Neutrophil (primary cell): ENCODE data around the gene KIF1A.

Source experiments
- H3K27ac ChIP-seq: fragments of 200-600 bp; sonication (generic); 2 replicates; pipeline ENCODE4 v1.5.1; 2016; ENCODE audit warnings: mild to moderate bottlenecking, moderate library complexity
- H3K27me3 ChIP-seq: fragments of 200-600 bp; sonication (generic); 2 replicates; pipeline ENCODE4 v1.6.0; 2016; ENCODE audit warnings: mild to moderate bottlenecking
- H3K36me3 ChIP-seq: fragments of 200-600 bp; sonication (generic); 2 replicates; pipeline ENCODE4 v1.5.1; 2017
- H3K4me1 ChIP-seq, 2 experiments: fragments of 200-600 bp in 1 of 2; sonication (generic) in 1 of 2; 1 replicate in 1 of 2; 2 replicates in 1 of 2; pipeline versions ENCODE4 v1.5.1 to v1.6.1; 2013 to 2016; ENCODE audit warnings: low read depth in 1 of 2, low read length in 1 of 2, mild to moderate bottlenecking in 1 of 2, moderate library complexity in 1 of 2; ENCODE audit not compliant: control insufficient read depth in 1 of 2, insufficient read depth in 1 of 2
- H3K4me3 ChIP-seq, 2 experiments: fragments of 200-600 bp in 1 of 2; sonication (generic) in 1 of 2; 1 replicate in 1 of 2; 2 replicates in 1 of 2; pipeline ENCODE4 v1.5.1; 2013 to 2016; ENCODE audit warnings: low read depth in 1 of 2, low read length in 1 of 2, mild to moderate bottlenecking in 1 of 2, moderate library complexity in 1 of 2
- H3K9me3 ChIP-seq: fragments of 200-600 bp; sonication (generic); 2 replicates; pipeline ENCODE4 v1.5.1; 2016
- TF ChIP-seq, protein P1 (sequence below): fragments of 200-600 bp; sonication (generic); IDR thresholded peaks from 2 replicates; pipeline ENCODE4 v1.5.1; 2016; ENCODE audit warnings: antibody characterized with exemption

Gene KIF1A

DNA sequence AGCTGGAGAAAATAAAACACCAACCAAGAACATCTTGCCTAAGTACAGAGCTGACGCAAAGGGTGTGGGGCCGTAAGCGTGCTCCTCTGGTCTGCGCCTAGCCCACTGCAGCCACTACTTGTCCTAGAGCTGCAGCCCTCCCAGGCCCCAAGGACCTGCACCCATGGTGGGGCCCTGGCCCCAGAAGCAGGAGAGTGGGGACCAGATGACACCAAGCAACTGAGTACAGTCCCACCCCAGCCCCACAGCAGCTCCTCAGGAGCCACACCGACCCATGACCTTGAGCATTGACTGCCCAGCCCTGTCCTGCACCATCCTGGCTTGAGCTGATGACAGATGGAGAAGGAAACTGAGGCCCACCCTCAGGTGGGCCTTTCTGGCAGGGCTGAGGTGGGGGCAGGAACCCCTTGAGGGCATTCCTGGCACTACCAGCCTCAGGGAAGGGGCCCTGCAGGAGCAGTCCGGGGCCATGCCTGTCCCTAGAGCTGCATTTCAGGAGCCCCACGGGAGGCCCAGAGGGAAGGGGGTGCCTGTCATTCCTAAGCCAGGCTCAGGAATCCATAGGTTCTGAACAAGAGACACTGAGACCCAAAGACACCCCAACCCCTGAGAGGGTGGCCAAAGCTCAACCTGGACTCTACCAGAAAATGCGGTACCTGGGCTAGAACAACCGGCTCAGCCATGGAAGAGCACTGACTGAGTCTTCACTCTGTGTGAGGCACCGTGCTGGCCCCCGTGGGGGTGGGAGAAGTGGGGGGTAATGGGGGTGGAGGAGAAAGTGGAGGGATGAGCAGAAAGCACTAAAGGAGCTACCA, 4.9 kb downstream of the KIF1A start:
- TF ChIP-seq, protein P1, sequence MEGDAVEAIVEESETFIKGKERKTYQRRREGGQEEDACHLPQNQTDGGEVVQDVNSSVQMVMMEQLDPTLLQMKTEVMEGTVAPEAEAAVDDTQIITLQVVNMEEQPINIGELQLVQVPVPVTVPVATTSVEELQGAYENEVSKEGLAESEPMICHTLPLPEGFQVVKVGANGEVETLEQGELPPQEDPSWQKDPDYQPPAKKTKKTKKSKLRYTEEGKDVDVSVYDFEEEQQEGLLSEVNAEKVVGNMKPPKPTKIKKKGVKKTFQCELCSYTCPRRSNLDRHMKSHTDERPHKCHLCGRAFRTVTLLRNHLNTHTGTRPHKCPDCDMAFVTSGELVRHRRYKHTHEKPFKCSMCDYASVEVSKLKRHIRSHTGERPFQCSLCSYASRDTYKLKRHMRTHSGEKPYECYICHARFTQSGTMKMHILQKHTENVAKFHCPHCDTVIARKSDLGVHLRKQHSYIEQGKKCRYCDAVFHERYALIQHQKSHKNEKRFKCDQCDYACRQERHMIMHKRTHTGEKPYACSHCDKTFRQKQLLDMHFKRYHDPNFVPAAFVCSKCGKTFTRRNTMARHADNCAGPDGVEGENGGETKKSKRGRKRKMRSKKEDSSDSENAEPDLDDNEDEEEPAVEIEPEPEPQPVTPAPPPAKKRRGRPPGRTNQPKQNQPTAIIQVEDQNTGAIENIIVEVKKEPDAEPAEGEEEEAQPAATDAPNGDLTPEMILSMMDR, result no peak

DNA sequence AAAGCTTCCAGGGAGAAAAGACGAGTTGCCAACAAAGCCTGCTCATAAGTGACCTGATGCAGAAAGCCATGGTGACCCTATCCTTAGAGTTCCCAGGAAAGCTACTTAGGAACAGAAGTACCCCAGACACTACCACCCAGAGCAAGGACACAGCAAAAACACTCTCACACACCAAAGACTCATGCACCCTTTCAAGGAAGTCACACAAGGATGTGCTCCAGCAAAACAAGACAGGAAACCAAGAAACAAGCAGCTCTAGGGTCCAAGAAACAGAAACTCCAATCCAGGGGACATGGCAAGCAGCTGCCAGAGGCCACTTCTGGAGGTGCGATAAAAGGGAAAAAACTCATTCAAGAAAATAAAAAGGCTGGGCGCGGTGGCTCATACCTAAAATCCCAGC, 5.7 kb downstream of the KIF1A start:
- Histone ChIP-seq H3K9me3 (no peaks in the 10 kb centered on the region), H3K27ac (no peak overlapping the region), H3K36me3 (no peaks in the 10 kb centered on the region), H3K4me1 (no peaks in the 10 kb centered on the region), H3K27me3 (peaks cover 36% of the 10 kb centered on the region), H3K4me3 (no peak overlapping the region)
- TF ChIP-seq, protein P1, result no peak

More for the DNA sequence above, 4.9 kb downstream of the KIF1A start:
- H3K27me3 ChIP-seq, result peaks cover 44% of the 10 kb centered on the region
- no peak overlapping the region for H3K27ac ChIP-seq
- no peaks in the 10 kb centered on the region for H3K36me3 ChIP-seq
- H3K4me3 ChIP-seq, result no peak overlapping the region
- H3K4me1 ChIP-seq, result no peaks in the 10 kb centered on the region
- H3K9me3 ChIP-seq, result no peaks in the 10 kb centered on the region

DNA sequence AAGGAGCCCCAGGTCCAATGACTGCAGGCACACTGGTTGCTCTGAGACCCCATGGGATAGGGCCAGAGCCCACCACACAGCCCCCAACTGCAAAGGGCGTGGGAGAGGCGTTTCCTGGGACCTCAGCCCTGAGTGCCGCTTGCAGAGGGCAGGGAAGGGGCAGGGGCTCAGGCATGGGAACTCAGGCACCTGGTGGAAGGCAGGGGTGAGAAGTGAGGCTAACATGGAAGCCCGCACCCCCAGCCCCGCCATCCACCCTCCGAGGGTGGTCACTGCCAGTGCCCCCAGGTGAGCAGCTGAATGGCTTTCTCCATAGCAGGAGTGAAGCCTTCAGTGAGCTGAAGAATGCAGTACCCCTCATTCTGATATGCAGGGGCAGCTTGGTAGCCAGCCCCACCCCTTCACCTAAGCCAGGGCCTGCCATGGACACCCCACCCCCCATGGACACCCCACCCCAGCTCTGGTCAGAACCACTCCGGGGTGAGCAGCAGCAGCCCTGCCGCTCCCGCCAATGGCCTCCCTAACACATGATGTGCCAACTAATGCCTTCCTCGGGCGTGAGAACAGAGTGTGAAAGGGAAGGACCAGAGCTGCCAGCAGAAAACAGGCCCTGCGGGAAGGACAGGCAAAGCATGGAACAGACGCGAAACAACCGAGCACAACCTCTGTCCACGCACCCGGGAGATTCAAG, 6.6 kb downstream of the KIF1A start:
- peaks cover 29% of the 10 kb centered on the region for H3K27me3 ChIP-seq
- no peak overlapping the region for H3K4me3 ChIP-seq
- H3K9me3 ChIP-seq, result no peaks in the 10 kb centered on the region
- no peak overlapping the region for H3K27ac ChIP-seq
- TF ChIP-seq, protein P1, result no peak
- H3K4me1 ChIP-seq, result no peaks in the 10 kb centered on the region
- no peaks in the 10 kb centered on the region for H3K36me3 ChIP-seq

DNA sequence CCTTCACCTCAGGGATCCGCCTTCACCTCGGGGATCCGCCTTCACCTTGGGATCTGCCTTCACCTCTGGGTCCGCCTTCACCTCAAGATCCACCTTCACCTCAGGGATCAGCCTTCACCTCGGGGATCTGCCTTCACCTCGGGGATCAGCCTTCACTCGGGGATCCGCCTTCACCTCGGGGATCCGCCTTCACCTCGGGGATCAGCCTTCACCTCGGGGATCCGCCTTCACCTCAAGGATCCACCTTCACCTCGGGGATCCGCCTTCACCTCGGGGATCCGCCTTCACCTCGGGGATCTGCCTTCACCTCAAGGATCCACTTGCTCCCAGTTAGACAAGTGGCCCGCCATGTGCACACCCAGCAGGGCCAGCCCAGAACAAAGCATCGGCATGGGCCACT, 7.3 kb downstream of the KIF1A start:
- Histone ChIP-seq H3K27me3 (peaks cover 25% of the 10 kb centered on the region), H3K27ac (no peak overlapping the region), H3K36me3 (no peaks in the 10 kb centered on the region), H3K4me1 (no peaks in the 10 kb centered on the region), H3K4me3 (no peak overlapping the region), H3K9me3 (no peaks in the 10 kb centered on the region)
- TF ChIP-seq, protein P1, result no peak

DNA sequence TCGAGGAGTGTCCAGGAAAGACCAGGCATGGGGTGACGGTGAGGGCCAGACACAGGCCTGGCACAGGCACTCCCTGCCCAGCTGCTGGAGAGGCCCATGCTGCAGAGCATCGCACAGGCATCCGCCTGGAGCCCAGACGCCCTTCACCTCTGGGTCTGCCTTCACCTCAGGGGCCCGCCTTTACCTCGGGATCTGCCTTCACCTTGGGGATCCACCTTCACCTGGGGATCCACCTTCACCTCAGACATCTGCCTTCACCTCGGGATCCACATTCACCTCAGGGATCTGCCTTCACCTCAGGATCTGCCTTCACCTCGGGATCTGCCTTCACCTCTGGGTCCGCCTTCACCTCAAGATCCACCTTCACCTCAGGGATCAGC, 7.7 kb downstream of the KIF1A start:
- Histone ChIP-seq H3K9me3 (no peaks in the 10 kb centered on the region), H3K27me3 (peaks cover 24% of the 10 kb centered on the region), H3K4me1 (no peaks in the 10 kb centered on the region), H3K4me3 (no peak overlapping the region), H3K27ac (no peak overlapping the region), H3K36me3 (no peaks in the 10 kb centered on the region)
- TF ChIP-seq, protein P1, result no peak
